Fibroblast of skin of right biceps (primary cell): ENCODE data around the gene FMOD.

ENCODE experiments used
- DNase-seq: peaks from one replicate; pipeline ENCODE4 v3.0.0-alpha.2; 2013

Gene FMOD

DNA sequence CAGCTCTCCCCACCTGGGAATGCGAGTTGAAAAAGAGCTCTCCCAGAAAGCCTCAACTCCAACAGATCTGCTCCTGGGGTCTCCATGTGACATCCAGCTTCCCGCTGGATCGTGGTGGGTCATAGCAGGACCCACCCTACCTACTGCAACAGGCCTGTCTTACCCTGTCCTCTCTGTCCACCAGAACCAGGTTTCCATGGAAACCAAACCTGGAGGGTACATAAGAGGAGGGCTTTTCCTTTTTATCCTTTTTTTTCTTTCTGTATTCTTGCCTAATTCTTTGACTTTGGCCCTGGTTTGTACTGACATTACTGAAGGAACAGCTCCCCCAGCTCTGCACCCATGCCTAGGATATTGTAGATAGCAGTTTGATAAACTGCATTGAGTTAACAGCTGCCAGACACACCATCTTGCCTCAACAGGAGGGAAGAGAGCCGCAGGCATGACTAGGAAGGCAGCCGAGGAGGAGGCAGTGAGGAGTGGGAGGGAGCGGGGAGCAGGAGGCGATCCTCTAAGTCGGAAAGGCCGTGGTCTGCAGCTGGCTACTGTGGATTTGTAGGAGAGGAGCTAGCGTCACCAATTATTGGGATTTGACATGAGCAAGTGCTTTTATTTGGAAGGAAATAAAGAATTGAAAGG, 9.7 kb upstream of the FMOD start:
- no peak for DNase-seq

DNA sequence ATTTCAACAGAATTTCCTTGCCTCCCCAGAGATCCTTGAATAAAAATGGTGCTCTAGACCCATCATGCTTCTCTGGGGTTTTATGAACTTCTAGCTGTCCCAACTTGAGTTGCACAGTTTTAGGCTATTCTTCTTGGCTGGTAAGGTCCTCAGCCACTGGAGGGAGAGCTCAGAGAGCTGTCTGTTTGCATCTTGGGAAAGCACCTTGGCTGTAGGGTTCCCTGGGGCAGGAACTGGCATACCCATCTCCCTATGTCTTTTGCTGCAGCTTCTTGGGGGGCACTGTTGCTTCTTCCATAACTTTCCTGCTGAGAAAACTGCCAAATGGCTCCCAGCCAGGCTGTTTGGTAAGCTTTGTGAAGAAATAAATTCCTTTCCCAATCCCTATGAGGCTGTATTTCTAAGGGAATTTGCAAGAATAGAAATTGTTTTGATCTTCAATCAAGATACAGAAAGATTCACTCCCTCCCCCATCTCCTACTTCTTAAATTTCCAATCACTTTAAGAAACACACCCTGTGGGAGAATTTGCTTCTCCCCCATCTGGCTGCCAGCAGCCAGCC, 8.2 kb upstream of the FMOD start:
- DNase-seq, result peak; percentile 52

DNA sequence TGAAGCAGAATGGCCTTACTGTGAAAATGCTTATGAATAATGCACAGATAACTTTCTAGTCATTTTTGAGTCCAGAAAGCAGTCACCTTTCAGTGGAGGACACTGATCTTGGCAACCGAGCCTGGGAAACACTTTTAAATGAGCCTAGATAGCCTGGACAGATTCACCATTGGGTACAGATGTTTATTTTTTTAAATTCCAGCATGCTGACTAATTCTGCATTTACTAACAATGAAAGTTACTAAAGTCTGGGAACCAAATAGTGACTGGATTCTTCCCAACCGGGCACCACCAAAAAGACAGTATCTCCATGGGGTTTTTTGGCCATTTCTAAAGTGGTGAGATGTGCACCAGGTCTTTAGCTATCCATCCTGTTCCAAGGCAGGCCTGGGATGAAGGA, 3.3 kb upstream of the FMOD start:
- peak; percentile 13 for DNase-seq

DNA sequence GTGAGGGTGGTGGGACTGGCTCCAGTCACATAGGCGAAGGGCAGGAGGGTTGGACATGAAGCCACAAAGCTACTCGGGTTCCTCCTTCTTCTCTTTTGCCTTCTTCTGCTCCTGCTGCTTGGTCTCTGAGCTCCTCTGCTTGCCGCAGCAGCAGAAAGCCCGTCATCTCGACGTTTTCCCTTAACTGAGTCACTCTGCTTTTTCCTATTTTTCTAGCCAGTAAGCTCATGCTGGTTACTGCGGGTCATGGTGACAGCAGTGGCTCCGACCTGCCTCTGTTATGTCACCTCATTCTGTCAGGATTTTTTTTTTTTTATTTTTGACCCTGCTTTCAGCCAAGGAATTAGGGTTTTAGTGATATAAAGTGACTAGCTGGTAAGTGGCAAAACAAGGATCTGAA, 2.6 kb upstream of the FMOD start:
- DNase-seq, result no peak

DNA sequence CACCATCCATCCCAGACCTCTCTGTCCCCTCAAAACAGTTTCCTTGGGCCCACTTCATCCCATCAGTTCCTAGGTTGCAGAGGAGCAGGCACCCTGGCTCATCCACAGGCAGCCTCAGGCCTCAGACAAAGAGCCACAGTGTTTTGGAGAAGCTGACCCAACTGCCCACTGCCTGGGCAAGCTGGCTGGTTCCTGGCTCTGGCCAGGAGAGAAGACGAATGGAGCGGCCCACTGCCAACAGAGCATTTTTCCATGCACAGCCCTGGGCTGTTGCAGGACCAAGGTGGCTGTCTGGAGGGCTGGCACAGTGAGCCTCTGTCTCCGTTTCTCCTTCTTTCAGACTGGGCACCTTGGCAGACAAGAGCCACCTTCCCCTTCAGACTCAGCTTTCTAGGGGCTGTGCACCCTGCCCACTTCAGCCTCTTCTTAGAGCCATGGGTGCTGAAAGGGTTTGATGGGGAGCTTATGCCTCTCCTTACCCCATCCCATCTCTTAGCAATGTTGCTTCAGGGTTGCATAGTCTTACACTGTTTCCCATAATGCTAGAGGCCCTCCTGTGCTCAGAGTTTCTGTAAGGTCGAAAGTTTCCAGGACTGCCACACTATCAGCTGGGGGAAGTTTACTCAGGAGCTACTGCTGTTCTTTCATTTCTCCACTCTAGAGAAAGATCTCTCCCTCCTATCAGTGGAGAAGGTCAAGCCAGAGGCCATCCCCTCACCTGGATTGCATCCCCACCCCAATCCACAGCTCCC, 973 bp downstream of the FMOD start:
- no peak for DNase-seq

DNA sequence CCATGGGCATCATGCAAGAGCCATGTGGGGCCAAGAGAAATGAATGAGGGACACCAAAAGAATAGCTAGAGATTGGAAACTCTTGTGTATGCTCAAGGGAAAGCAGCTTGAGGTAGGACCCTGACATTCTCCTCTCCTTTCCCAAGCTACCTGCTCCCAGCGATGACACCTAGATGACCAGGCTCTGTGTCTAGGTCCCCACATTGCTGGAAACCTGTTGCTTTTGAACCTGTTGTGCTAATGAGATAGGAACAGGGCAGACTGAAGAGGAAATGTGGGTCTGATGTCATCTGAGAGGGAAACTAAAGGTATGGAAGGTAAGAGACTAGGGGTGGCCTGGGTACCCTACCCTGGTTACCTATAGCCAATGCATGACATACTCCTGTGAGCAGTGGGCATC, 1.8 kb downstream of the FMOD start:
- no peak for DNase-seq

DNA sequence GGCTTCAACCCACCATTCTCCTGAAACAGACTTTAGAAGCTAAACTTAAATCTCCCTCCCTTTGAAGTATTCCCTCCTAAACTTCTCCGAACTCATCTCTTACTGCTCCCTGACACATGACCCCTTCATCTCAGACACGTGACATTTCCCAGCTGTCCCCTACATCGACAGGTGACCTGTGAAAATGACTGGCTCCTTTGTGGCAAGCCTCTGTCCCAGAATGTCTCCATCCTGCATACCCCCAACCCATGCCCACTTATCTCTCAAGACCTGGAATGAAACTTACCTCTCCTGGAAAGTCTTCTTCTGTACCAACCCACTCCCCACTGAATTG, 4.2 kb downstream of the FMOD start:
- DNase-seq, result no peak

DNA sequence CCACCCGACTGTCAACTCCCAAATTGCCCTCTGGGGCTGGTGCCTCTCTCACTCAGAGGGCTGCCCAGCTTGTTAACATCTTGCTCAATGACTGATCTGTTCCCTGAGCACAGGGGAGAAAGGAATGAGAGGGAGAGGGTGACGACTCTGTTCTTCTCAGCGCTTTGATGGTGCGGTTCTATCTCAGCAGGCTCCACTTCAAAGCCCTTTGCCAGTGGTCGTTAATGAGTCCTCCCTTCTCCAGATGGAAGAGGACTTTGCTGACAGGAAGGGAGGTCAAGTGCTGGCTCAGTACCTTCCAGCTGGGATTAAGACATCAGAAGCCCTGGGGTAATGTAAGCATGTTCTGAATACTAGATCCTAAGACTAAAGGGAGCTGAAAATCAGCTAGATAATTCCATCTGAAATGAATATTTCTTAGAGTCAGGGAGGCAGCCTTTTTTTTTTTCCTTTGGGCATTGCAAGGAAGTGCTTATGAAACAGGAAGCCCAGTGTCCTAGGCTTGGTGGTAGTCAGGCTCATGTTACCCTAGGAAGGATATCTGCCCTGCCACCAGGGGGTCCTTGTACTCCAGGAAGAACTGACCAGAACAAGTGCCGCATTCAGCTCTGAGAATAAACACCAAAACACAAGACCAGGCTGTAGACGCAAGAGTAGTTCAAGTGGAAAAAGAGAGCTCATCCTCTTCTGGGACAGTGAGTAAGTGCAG, 4.7 kb downstream of the FMOD start:
- no peak for DNase-seq

DNA sequence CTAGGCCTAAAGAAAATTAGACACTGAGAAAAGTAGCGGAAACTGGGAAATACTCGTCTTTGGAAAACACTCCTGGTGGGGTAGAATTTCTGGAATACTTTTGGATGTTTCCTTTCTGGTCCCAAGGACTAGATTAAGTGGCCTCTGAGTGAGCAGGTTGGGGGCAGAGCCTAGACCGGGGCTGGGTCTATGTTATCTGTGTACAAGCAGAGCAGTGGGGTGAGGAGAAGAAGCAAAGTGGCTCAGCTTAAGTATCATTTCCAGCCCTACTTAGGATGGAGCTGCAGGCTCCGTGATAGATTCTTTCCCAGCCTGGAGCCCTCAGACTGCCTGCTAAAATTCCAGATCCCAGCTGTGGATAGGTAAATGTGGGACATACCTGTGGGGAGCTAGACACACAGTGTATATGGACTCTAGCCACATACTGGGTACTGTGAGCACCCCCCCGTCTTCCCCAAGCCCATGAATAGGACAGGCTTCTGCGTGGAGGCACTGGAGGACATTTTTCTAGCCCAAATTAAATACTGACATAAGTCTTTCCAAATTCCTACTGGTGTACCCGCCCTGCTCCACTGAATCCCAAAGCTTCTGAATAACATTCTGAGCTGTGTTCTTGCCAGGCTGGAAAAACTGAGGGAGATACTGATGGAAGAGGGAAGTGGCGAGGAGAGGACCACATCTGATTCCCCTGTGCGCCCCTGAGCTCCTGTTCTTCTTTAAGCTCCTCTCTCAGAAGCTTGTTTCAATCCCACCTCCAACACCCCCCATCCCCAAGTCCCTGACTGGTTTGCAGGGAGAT, 6.8 kb downstream of the FMOD start:
- DNase-seq, result no peak

DNA sequence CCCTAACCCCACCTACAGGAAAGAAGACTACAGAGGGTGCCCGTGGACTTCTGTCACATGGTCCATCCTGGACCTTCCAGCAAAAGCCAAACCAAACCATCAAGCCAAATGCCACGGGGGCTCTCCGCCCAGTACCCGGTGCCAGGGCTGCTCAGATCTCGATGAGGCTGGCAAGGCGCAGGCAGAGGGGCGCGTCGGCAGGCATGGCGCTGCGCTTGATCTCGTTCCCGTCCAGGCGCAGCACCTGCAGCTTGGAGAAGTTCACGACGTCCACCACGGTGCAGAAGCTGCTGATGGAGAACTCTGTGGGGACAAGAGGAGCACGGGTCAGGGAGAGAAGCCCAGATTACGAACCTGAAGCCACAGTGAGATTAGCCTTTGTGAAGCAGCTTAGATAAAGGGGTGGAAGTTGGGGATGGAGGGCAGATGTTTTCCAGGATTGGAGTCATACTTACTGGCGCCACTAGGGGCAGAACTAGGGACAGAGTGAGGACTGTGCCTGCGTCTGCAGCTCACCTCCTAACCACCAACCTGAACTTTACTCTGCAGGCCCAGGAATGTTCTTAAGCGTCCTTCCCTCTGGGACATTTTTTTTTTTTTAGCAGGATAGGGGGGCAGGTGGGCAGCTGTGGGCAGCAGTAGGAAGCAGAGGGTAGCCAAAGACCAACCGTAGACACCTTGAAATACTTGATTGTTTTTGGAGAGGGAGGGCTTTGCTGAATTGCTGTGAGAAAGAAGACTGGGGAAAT, 8.6 kb downstream of the FMOD start:
- peak; percentile 33 for DNase-seq

DNA sequence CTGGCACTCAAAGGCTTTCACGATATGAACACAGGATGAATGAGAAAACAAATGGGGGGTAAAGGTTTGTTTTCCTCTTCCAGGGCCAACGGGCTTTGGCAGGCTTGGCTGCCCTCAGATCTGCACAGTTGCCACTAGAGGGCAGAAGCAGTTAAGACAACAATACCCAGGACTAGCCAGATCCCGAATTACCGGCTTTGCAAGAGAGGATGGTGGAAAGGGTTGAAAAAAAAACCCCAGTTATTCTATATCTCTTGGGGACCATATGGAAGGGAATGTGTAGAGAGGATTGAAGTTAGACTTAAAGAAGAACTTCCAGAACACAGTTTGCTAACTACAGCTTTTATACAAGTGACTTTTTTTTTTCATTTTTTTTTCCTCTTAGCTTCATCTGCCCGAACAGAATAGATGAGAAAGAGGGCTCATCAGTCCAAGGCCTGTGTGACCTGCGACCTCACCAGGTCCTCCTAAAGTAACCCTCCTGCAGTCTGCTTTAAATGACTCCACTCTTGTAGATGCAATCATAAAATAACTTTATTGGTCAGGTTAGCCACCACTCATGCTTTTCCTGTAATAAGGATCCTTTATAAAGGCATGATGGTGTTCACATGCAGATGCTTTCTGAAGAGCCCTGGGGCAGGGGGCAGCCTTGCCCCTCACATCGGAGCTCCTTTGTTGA, 10.7 kb downstream of the FMOD start:
- DNase-seq, result peak; percentile 77

DNA sequence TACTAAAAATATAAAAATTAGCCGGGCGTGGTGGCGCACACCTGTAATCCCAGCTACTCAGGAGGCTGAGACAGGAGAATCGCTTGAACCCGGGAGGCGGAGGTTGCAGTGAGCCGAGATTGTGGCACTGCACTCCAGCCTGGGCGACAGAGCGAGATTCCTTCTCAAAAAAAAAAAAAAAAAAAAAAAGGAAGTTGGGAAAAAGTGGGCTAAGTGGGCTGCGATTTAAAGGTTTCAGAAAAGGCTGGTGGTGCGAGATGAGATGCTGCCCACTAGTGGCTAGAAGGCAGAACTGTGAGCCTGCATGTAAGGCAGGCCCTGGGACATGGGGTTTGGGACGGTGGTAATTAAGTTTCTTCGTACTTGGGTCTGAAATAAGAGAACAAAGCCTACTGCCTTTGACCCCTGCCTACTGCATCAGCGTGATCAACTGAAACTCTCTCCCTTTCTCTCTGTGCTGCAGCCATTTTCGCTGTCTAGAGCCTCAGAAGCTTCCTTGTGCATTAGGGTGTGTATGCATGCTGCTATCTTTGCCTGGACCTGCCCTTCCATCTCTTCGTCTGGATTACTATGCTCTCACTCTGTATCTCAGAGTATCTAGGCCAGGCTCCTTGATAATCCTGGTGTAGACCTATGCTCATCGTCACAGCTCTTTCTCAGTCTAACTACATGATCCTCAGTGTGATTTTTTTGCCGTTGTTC, 12.4 kb downstream of the FMOD start:
- DNase-seq, result peak; percentile 51

DNA sequence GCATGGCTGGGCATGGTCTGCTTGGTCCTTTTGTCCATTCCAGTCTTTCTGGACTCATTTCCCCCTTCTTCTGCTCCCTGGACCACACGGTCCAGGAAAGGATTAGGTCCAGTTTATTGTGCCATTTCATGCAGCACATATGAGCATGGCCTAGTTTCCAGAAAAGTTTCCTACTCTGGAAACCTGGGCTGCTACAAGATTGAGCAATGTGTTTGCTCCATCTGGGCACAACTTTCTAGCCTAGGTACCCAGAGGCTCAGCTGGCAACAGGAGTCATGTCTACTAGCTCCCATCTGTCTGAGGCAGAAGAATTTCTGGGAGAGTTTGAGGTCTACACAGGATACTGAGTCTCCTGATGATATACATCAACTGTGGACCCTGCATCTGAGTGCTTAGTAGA, 14.8 kb downstream of the FMOD start:
- no peak for DNase-seq

DNA sequence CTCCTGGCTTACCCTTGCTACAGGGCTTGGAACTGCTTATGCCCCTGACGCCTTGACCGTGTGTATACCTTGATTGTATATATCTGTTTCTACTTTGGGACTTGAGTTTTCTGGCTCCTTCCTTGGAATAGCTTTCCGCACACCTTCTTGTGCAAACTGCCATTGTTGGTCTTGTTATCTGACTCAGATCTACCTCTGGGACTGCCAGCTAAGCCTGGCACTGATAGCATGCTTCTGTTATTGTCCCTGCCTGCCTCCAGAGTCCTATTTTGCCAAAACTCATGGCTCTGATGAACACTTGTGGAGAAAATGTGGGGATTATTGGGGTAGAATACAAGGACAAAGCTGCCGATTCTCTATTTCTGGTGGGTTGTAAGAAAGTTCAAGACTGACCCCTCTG, 15.4 kb downstream of the FMOD start:
- no peak for DNase-seq

DNA sequence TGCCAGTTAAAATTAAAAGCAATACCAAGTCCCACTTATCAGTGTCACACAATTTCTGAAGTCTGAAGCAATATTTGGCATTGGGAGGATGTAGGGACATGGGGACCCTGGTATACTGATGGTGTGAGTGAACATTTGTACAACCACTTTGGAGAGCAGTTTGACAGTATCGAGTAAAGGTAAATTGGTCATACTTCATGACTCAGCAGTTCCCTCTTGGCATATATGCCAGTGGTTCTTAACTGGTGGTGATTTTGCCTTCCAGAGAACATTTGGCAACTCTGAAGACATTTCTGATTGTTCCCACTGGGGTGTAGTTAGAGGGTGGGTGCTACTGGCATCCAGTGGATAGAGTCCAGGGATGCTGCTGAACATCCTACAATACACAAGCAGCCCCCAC, 19.7 kb downstream of the FMOD start:
- no peak for DNase-seq

DNA sequence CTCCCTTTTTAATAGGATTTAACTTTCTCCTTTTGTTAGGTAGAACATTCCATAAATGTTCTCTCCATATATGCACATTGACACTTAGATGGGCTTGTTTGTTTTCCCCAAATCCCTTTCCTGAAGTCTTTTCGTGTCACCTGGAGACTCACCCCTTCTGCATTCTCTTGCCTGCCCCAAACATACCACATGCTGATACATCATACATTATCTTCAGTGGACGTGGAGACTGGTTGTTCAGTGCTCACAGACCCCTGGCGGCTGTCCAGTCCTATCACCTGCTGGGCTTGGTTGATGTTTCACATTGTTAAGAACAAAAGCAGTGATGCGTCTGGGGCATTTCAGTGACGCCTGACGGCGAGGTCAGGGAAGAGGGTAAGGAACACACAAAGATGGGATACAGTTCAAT, 22.2 kb downstream of the FMOD start:
- no peak for DNase-seq

DNA sequence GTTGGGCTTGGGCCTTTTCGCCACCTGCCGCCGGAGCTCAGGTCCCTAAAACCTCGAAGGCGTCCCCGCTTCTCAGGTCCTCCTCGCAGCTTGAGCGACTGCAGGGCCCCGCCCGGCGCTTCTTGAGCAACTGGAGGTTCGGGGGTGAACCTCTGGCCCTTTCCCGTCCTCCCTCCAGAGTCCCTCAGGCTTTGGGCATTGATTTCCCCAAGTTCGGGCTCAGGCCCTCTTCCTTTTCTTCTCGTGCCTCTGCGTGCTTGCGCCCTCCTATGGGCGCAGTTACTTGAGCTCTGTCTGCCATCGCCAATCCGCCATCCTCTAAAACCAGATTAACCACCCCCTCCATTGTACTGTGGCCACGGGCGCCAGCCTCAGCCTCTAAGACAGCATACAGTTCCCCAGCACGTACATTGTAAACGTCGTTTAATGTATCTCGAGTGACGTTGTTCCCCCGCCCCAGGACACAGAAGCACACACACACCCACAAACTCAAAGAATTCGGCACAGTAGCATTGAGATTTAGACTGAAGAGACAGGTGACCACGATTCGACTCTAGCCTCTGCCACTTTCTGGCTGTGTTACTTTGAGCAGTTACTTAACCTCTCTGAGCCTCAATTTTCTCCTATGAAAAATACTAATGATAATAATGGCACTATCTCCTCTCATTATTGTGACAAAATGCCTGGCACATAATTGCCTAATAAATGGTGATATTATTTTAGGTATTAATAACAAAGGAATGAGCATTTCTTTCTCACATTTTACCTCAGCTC, 23.1 kb downstream of the FMOD start:
- DNase-seq, result peak; percentile 51

DNA sequence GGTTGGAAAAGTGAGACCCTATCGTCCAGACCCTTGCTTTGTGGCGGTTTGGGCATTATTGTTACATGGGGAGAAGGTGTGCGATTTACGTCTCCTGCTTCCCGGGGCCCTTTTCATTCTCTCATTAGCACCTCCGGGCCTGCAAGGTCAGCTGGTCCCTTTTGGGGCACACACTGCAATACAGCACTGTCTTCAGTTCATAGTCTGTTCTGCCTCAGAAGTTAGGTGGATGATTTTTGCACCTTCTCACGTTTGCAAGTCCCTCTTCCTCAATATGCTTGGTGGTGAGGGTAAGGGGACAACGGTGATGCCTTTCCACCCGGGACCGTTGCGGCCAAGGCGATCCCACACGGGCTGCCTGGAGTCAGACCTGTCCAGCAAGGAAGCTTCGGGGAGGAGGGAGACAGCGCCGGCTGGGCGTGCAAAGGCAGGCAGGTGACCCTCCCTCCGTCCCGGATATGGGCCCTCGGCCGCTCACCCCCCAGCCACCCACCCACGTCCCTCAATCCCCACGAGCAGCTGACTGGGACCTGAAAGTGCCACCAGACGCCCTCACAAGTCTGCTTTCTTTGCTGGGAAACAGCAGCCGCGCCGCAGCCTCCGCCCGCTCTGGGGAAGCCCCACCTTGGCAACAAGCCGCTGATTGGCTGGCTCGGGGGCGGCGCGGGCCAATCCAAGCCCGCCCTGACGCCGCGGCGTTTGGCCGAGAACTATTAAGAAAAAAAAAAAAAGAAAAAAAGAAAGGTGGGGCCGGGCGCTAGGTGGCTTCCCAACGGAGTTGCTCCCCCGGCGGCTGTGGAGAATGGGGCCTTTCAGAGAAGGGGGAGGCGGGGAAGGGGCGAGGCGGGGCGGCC, 23.9 kb downstream of the FMOD start:
- peak; percentile 80 for DNase-seq

DNA sequence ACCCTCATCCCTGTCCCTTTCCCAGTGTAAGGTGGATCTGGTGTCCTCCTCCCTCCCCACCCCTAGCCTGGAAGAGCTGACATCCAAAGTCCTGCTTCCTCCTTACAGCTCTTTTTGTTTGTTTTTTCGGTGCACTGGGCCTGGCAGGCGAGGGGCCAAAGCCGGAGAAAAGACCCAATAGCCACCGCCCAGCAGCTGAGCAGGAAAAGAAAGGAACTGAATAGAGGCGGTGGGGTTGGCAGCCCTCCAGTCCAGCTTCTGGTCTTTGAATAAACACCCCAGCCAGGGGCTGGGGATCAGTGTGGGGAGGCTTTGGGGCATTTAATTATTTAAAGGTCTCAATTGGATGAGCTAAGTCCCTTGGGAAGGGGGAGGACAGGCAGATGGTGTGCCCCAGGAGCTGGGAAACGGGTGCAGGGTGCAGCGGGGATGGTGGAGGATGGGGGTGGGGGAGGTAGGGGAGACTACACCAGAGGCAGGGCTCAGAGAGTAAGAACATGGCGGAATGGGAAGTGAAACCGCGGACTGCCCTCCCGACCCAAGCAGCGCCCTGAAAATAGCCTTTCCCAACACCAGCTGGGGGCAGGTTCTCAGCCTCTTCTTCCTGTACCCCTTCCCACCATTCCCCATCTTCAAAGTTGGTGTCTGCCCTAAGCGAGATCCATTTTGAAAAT, 25.4 kb downstream of the FMOD start:
- DNase-seq, result no peak
